ENCODE results near the gene ZNF221. TPM values are rescaled to one million over a fixed set of nuclear protein-coding genes. Genes with fewer than 3 reads are reported as not detected.

Gene ZNF221
- 5.2 TPM in 2 replicates for total RNA-seq

GRCh38 chr19:43950834-43951645 is at the start of gene ZNF221:
TSS of gene ZNF221 (plus strand) at chr19:43951228. CDS start at chr19:43962727, 11,499 bp downstream.

DNA sequence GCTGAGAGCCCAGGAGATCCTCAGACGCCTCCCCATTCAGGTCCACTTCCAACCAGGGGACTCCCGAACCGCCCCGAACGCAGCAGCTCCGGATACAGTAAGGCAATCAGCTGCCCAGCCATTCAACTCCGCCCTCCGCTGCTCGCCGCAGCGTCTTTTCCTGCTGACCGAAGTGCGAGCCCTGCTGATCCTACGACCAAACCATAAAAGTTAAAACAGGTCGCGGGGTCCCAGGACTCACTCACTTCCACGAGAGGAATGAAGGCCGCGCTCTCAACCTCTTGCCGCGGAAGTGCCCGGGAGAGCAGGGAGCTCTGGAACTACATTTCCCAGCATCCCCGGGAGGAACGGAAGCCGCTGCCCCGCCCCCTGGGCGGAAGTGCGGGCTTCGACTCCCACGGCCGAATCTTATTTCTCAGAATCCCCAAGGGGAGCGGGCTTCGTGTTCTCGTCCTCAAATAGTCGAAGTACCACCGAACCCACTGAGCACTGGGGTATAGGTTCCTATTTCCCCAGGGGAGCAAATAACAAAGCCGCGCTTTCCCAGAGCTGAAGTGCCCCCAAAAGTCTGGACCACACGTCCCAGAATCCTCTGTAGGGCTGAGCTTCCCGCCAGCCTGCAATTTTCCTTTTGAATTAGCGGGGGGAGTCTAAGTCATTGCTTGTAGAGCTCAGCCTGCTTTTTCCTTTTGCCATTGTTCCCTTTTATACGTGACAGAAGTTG is 15.9 kb upstream of the ZNF221 start, which contains the start of gene ZNF45:
ZNF45 (minus strand) TSS at position 298 of the 724 bp plus-strand sequence. CDS start 13,097 bp downstream, outside the sequence.

GRCh38 chr19:43983912-43984686 is 33.1 kb downstream of the ZNF221 start, which contains the start of gene ZNF155:
TSS of gene ZNF155 (plus strand) at chr19:43984188. CDS start at chr19:43988544, 4,356 bp downstream.

GRCh38 chr19:44002566-44003460 is 51.8 kb downstream of the ZNF221 start, which contains the start of gene ZNF230:
TSS of gene ZNF230 (plus strand) at chr19:44002957. CDS start at chr19:44007079, 4,122 bp downstream.

Small RNA genes within 50 kb of the gene (small RNA-seq; reads per million reads assigned to genes)
- gene AC006213.5, result not detected

Other genes starting within 250 kb of the ZNF221 start
- gene IRGC, start 235.2 kb upstream of the ZNF221 start, total RNA-seq, result not detected in 2 replicates
- gene SMG9, start 196.3 kb upstream of the ZNF221 start, total RNA-seq, result 15.7 and 20.4 TPM in 2 replicates
- gene KCNN4, start 170.3 kb upstream of the ZNF221 start, total RNA-seq, result 0.53 and 1.3 TPM in 2 replicates
- 0.13 and 0.29 TPM in 2 replicates for gene LYPD5, start 148.8 kb upstream of the ZNF221 start, total RNA-seq
- 9.2 and 9.8 TPM in 2 replicates for gene ZNF283, start 123.9 kb upstream of the ZNF221 start, total RNA-seq
- 1.0 and 1.3 TPM in 2 replicates for gene ZNF404, start 67.3 kb upstream of the ZNF221 start, total RNA-seq
- gene ZNF45, start 15.9 kb upstream of the ZNF221 start, total RNA-seq, result 14.4 and 16.2 TPM in 2 replicates
- 6.7 and 7.2 TPM in 2 replicates for gene ZNF155, start 33.0 kb downstream of the ZNF221 start, total RNA-seq
- 3.4 and 4.7 TPM in 2 replicates for gene ZNF230, start 51.7 kb downstream of the ZNF221 start, total RNA-seq
- gene ZNF222, start 74.2 kb downstream of the ZNF221 start, total RNA-seq, result 2.7 and 4.1 TPM in 2 replicates
- gene ZNF223, start 100.8 kb downstream of the ZNF221 start, total RNA-seq, result 5.6 and 6.3 TPM in 2 replicates
- 2.9 and 3.3 TPM in 2 replicates for gene ZNF284, start 120.9 kb downstream of the ZNF221 start, total RNA-seq
- gene ZNF224, start 143.1 kb downstream of the ZNF221 start, total RNA-seq, result 23.9 and 25.0 TPM in 2 replicates
- gene ZNF225, start 162.2 kb downstream of the ZNF221 start, total RNA-seq, result 5.1 and 5.9 TPM in 2 replicates
- gene ZNF234, start 190.3 kb downstream of the ZNF221 start, total RNA-seq, result 8.5 TPM in 2 replicates
- 14.0 and 16.6 TPM in 2 replicates for gene ZNF226, start 213.9 kb downstream of the ZNF221 start, total RNA-seq